ENCODE measurements around the gene PXK. TPM values are rescaled to one million over a fixed set of nuclear protein-coding genes. Genes with fewer than 3 reads are reported as not detected.
"Not testable (repeated sequence)": the region's sequence is repeated elsewhere in the genome, so short reads cannot be mapped to it uniquely, and the experiment has no call there.

PXK gene
- total and polyA plus RNA-seq, 7 experiments from 2014 or later: 17.3 to 38.9 (median 23.1) TPM

DNA sequence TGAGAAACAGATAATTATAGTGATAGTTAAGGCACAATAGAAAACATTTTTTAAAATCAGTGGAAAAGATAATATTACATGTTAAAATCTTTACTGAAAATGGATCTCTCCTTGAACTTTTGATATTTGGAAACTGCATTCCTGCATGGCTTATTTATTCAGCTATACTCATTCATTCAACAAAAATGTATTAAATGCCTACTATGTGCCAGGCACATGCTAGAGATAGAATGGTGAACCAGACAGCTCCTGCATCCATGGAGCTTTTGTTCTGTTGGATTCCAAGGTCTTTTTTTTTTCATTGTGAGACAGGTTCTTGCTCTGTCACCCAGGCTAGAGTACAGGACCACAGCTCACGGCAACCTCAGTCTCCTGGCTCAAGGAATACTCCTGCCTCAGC, 4.5 kb downstream of the PXK start:
- intact Hi-C loops (cut with micrococcal nuclease): no loop called here
- Mint-ChIP-seq H3K27me3 (no peaks in the 10 kb centered on the region), H3K27ac (no peak overlapping the region), H3K36me3 (peaks cover 0 to 24% (median 21%) of the 10 kb centered on the region in 5 donors), H3K4me3 (no peak overlapping the region), H3K9me3 (no peaks in the 10 kb centered on the region), H3K4me1 (peaks cover 30 to 47% (median 42%) of the 10 kb centered on the region in 7 donors)
- ChIA-PET CTCF (interaction anchor here (0.7 to 1.4 kb wide), 3 partner anchors 28 to 304 kb away, joined by 3 to 13 read pairs (median 4); no protein-coding TSS in a partner anchor), POLR2A (no interaction called here)
- Histone ChIP-seq H3K27ac (ENCODE audit: low read depth, low read length) (no peak overlapping the region), H3K4me3 (ENCODE audit: low read length) (no peak overlapping the region), H3K9me3 (ENCODE audit: control insufficient read depth in 2 of 3, low read length in 3 of 3) (no peaks in the 10 kb centered on the region), H3K27me3 (ENCODE audit: control insufficient read depth in 2 of 2, insufficient read depth in 2 of 2, low read length in 2 of 2) (no peaks in the 10 kb centered on the region), H3K4me1 (ENCODE audit: control insufficient read depth in 2 of 2, insufficient read depth in 2 of 2, low read length in 2 of 2) (peaks cover 17% of the 10 kb centered on the region in 2 donors), H3K36me3 (ENCODE audit: control insufficient read depth in 2 of 3, insufficient read depth in 3 of 3, low read length in 3 of 3) (peaks cover 0 to 7% (median 0%) of the 10 kb centered on the region in 3 experiments)
- DNase-seq (no peak), ATAC-seq (no peak)

DNA sequence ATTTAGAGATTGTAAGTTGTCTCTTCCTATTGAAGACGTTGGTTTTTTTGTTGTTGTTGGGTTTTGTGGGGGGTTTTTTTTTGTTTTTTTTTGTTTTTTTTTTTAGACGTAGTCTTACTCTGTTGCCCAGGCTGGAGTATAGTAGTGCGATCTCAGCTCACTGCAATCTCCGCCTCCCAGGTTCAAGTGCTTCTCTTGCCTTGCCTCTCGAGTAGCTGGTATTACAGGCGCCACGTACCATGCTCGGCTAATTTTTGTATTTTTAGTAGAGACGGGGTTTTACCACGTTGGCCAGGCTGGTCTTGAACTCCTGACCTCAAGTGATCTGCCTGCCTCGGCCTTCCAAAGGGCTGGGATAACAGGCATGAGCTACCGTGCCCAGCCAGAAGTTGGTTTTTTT, 6.5 kb downstream of the PXK start:
- ATAC-seq; intact Hi-C loops (cut with micrococcal nuclease); H3K4me3 Mint-ChIP-seq; H3K27me3 ChIP-seq (ENCODE audit: control insufficient read depth in 2 of 2, insufficient read depth in 2 of 2, low read length in 2 of 2); H3K9me3 ChIP-seq (ENCODE audit: control insufficient read depth in 2 of 3, low read length in 3 of 3); H3K27ac Mint-ChIP-seq; H3K27ac ChIP-seq (ENCODE audit: low read depth, low read length); H3K4me3 ChIP-seq (ENCODE audit: low read length); DNase-seq; H3K27me3 Mint-ChIP-seq; H3K9me3 Mint-ChIP-seq; H3K36me3 ChIP-seq (ENCODE audit: control insufficient read depth in 2 of 3, insufficient read depth in 3 of 3, low read length in 3 of 3): not testable (repeated sequence)
- H3K4me1 Mint-ChIP-seq: peaks cover 22 to 45% (median 38%) of the 10 kb centered on the region in 7 donors
- ChIA-PET CTCF (interaction anchor here (0.6 kb wide), 1 partner anchor 12 kb away, joined by 3 read pairs; no protein-coding TSS in a partner anchor), POLR2A (interaction anchor here (0.6 kb wide), 1 partner anchor 64 kb away, joined by 3 read pairs; no protein-coding TSS in a partner anchor)
- peaks cover 9 to 11% of the 10 kb centered on the region in 2 donors for H3K4me1 ChIP-seq (ENCODE audit: control insufficient read depth in 2 of 2, insufficient read depth in 2 of 2, low read length in 2 of 2)
- H3K36me3 Mint-ChIP-seq: peaks cover 0 to 32% (median 25%) of the 10 kb centered on the region in 5 donors

DNA sequence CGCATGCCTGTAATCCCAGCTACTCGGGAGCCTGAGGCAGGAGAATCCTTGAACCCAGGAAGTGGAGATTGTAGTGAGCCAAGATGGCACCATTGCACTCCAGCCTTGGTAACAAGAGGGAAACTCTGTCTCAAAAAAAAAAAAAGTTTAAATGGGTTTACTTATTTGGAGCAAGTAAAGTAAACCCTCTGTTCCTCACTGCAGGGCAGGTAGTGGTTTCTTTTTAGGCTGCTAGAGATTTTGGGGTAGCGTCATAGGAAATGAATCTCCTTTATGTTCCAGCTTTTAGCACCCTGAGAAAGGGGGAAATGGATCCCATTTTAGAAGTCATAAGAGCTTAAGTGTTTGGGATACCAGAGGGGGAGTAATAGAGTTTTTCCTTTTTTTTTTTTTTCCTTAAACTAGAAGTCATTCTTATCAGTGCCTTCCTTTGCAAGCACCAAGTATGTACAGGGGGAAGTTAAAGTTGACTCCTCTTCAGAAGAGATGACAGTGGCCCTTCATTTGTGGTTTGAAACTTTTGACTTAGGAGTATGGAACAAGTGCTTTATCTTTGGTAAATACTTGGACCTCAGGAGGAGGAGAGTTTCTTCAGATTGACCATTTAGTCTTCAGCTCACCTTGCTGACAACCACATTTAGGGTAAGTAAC, 8.0 kb downstream of the PXK start:
- no peak for ATAC-seq
- H3K4me1 Mint-ChIP-seq: peaks cover 7 to 36% (median 23%) of the 10 kb centered on the region in 7 donors
- intact Hi-C loops (cut with micrococcal nuclease): no loop called here
- ChIA-PET CTCF (no interaction called here), POLR2A (interaction anchor here (0.7 kb wide), 1 partner anchor 46 kb away, joined by 6 read pairs; no protein-coding TSS in a partner anchor)
- no peak overlapping the region for H3K4me3 Mint-ChIP-seq
- H3K27ac Mint-ChIP-seq: peak overlapping the region in 1 of 9 donors; percentile 74
- Histone ChIP-seq H3K27ac (ENCODE audit: low read depth, low read length) (no peak overlapping the region), H3K9me3 (ENCODE audit: control insufficient read depth in 2 of 3, low read length in 3 of 3) (no peaks in the 10 kb centered on the region), H3K36me3 (ENCODE audit: control insufficient read depth in 2 of 3, insufficient read depth in 3 of 3, low read length in 3 of 3) (peaks cover 0 to 3% (median 0%) of the 10 kb centered on the region in 3 experiments), H3K4me3 (ENCODE audit: low read length) (no peak overlapping the region), H3K27me3 (ENCODE audit: control insufficient read depth in 2 of 2, insufficient read depth in 2 of 2, low read length in 2 of 2) (no peaks in the 10 kb centered on the region), H3K4me1 (ENCODE audit: control insufficient read depth in 2 of 2, insufficient read depth in 2 of 2, low read length in 2 of 2) (peaks cover 0 to 3% of the 10 kb centered on the region in 2 donors)
- peaks cover 0 to 37% (median 25%) of the 10 kb centered on the region in 5 donors for H3K36me3 Mint-ChIP-seq
- DNase-seq: no peak
- H3K9me3 Mint-ChIP-seq: no peaks in the 10 kb centered on the region
- no peaks in the 10 kb centered on the region for H3K27me3 Mint-ChIP-seq

DNA sequence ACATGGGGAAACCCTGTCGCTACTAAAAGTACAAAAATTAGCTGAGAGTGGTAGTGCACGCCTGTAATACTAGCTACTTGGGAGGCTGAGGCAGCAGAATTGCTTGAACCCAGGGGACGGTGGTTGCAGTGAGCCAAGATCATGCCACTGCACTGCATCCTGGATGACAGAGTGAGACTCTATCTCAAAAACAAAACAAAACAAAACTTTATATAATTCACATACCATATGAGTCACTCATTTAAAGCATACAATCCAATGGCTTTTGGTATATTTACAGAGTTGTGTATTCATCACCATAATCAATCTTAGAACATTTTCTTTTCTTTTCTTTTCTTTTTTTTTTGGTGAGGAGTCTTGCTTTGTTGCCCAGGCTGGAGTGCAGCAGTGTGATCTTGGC, 8.7 kb downstream of the PXK start:
- Histone ChIP-seq H3K36me3 (ENCODE audit: control insufficient read depth in 2 of 3, insufficient read depth in 3 of 3, low read length in 3 of 3) (peaks cover 0 to 3% (median 0%) of the 10 kb centered on the region in 3 experiments), H3K4me1 (ENCODE audit: control insufficient read depth in 2 of 2, insufficient read depth in 2 of 2, low read length in 2 of 2) (no peaks in the 10 kb centered on the region), H3K4me3 (ENCODE audit: low read length) (no peak overlapping the region), H3K27ac (ENCODE audit: low read depth, low read length) (no peak overlapping the region), H3K9me3 (ENCODE audit: control insufficient read depth in 2 of 3, low read length in 3 of 3) (no peaks in the 10 kb centered on the region), H3K27me3 (ENCODE audit: control insufficient read depth in 2 of 2, insufficient read depth in 2 of 2, low read length in 2 of 2) (no peaks in the 10 kb centered on the region)
- CTCF ChIA-PET: no interaction called here
- POLR2A ChIA-PET: interaction anchor here (0.7 kb wide), 1 partner anchor 45 kb away, joined by 6 read pairs; no protein-coding TSS in a partner anchor
- Mint-ChIP-seq H3K4me3 (no peak overlapping the region), H3K4me1 (peaks cover 7 to 37% (median 21%) of the 10 kb centered on the region in 7 donors), H3K27ac (peak overlapping the region in 1 of 9 donors; percentile 38), H3K9me3 (no peaks in the 10 kb centered on the region), H3K27me3 (no peaks in the 10 kb centered on the region), H3K36me3 (peaks cover 0 to 39% (median 25%) of the 10 kb centered on the region in 5 donors)
- intact Hi-C loops (cut with micrococcal nuclease): no loop called here
- DNase-seq: no peak
- no peak for ATAC-seq

DNA sequence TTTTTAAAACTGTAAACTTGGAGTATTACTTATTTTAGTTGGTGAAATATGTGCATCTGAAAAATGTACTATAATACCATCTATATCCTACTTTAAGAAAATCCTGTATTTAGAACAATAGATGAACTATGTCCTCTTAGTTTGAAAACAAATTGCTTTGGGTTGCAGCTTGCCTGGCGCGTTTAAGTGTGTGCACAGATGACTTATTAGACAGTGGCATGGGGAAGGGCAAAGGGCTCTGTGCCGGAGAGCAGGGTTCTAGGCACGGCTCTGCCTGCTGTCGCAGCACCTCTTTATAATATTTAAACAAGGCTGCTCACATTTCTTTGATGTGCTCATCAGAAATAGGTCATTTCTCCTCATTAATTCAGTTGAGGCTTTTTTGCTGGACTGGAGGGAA, 10.0 kb downstream of the PXK start:
- H3K4me1 Mint-ChIP-seq: peaks cover 10 to 41% (median 19%) of the 10 kb centered on the region in 7 donors
- CTCF ChIA-PET: no interaction called here
- POLR2A ChIA-PET: interaction anchor here (0.6 kb wide), 1 partner anchor 284 kb away, joined by 3 read pairs; no protein-coding TSS in a partner anchor
- ATAC-seq (no peak), DNase-seq (no peak)
- Histone ChIP-seq H3K4me1 (ENCODE audit: control insufficient read depth in 2 of 2, insufficient read depth in 2 of 2, low read length in 2 of 2) (no peaks in the 10 kb centered on the region), H3K36me3 (ENCODE audit: control insufficient read depth in 2 of 3, insufficient read depth in 3 of 3, low read length in 3 of 3) (peaks cover 0 to 3% (median 0%) of the 10 kb centered on the region in 3 experiments), H3K27ac (ENCODE audit: low read depth, low read length) (no peak overlapping the region), H3K27me3 (ENCODE audit: control insufficient read depth in 2 of 2, insufficient read depth in 2 of 2, low read length in 2 of 2) (no peaks in the 10 kb centered on the region), H3K4me3 (ENCODE audit: low read length) (no peak overlapping the region), H3K9me3 (ENCODE audit: control insufficient read depth in 2 of 3, low read length in 3 of 3) (no peaks in the 10 kb centered on the region)
- no peak overlapping the region for H3K27ac Mint-ChIP-seq
- intact Hi-C loops (cut with micrococcal nuclease): no loop called here
- H3K36me3 Mint-ChIP-seq: peaks cover 0 to 45% (median 28%) of the 10 kb centered on the region in 5 donors
- H3K27me3 Mint-ChIP-seq: no peaks in the 10 kb centered on the region
- H3K9me3 Mint-ChIP-seq: no peaks in the 10 kb centered on the region
- no peak overlapping the region for H3K4me3 Mint-ChIP-seq

DNA sequence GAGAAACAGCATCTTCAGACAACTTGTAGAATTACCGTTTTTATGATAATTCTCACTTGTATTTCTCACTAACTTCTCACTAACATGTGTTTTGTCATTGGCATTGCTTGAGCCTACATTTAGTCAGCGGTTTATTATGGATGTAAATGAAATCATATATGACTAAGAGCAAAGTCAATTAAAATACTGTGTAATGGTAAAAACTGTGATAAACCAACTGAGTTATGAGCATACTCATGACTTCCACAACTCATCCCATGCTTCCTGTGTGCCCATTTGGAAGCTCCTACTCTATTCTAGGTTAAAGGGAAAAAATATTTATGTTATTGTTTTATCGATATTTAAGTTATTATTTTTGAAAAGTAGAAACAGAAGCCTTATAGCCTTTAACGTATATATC, 12.8 kb downstream of the PXK start:
- H3K4me1 Mint-ChIP-seq: peaks cover 15 to 63% (median 27%) of the 10 kb centered on the region in 7 donors
- POLR2A ChIA-PET: no interaction called here
- intact Hi-C loops (cut with micrococcal nuclease): no loop called here

More for the DNA sequence above, 12.8 kb downstream of the PXK start:
- Mint-ChIP-seq H3K27me3 (no peaks in the 10 kb centered on the region), H3K27ac (no peak overlapping the region), H3K36me3 (peaks cover 0 to 45% (median 23%) of the 10 kb centered on the region in 5 donors), H3K4me3 (no peak overlapping the region), H3K9me3 (no peaks in the 10 kb centered on the region)
- H3K9me3 ChIP-seq (ENCODE audit: control insufficient read depth in 2 of 3, low read length in 3 of 3): no peaks in the 10 kb centered on the region
- DNase-seq (no peak), ATAC-seq (no peak)
- peaks cover 0 to 6% of the 10 kb centered on the region in 2 donors for H3K4me1 ChIP-seq (ENCODE audit: control insufficient read depth in 2 of 2, insufficient read depth in 2 of 2, low read length in 2 of 2)
- no peak overlapping the region for H3K27ac ChIP-seq (ENCODE audit: low read depth, low read length)
- no peak overlapping the region for H3K4me3 ChIP-seq (ENCODE audit: low read length)
- CTCF ChIA-PET: no interaction called here
- no peaks in the 10 kb centered on the region for H3K27me3 ChIP-seq (ENCODE audit: control insufficient read depth in 2 of 2, insufficient read depth in 2 of 2, low read length in 2 of 2)
- H3K36me3 ChIP-seq (ENCODE audit: control insufficient read depth in 2 of 3, insufficient read depth in 3 of 3, low read length in 3 of 3): peaks cover 0 to 6% (median 0%) of the 10 kb centered on the region in 3 experiments

Data from naive thymus-derived CD4-positive, alpha-beta T cell (primary cell).